Left renal cortex interstitium (tissue), 4 donors: ENCODE measurements around the gene CLEC4F. TPM values are rescaled to one million over a fixed set of nuclear protein-coding genes. Genes with fewer than 3 reads are reported as not detected.

Experiments
- polyA plus RNA-seq, 4 donors: library from polyadenylated mRNA; unstranded; fragments of 120-200 nt; gene quantifications; one replicate each; pipeline ENCODE4 v1.2.1, GENCODE V29; 2013; ENCODE audit not compliant: insufficient read length in 4 of 4

CLEC4F gene
- polyA plus RNA-seq, 4 donors, result 0.06 to 0.08 TPM; not detected in 2

Other genes starting within 250 kb of the CLEC4F start
- 1 to 10 TPM; 4.2 to 7.5 (median 6.1) TPM for gene ADD2, start 52.4 kb downstream of the CLEC4F start, polyA plus RNA-seq
- not detected for gene FIGLA, start 30.0 kb downstream of the CLEC4F start, polyA plus RNA-seq
- under 1 TPM in 2 of 4 donors, not detected in 2; 0.06 to 0.08 TPM for gene CD207, start 15.2 kb upstream of the CLEC4F start, polyA plus RNA-seq
- gene VAX2, start 80.0 kb upstream of the CLEC4F start, polyA plus RNA-seq, result 1 to 10 TPM in 1 of 4 donors, under 1 TPM in 2, not detected in 1; 0.38 to 1.0 (median 0.96) TPM
- gene ATP6V1B1, start 115.3 kb upstream of the CLEC4F start, polyA plus RNA-seq, result 10 to 100 TPM; 67.2 to 92.1 (median 80.4) TPM
- 1 to 10 TPM in 3 of 4 donors, under 1 TPM in 1; 0.68 to 1.8 (median 1.4) TPM for gene ANKRD53, start 158.0 kb upstream of the CLEC4F start, polyA plus RNA-seq
- 10 to 100 TPM; 51.1 to 59.2 (median 52.3) TPM for gene TEX261, start 174.3 kb upstream of the CLEC4F start, polyA plus RNA-seq
- gene NAGK, start 248.0 kb upstream of the CLEC4F start, polyA plus RNA-seq, result 100 to 1,000 TPM in 1 of 4 donors, 10 to 100 TPM in 3; 74.2 to 108 (median 93.2) TPM